K562 (cell line): ENCODE data around the gene SLC39A5. TPM values are rescaled to one million over a fixed set of nuclear protein-coding genes. Genes with fewer than 3 reads are reported as not detected.

ENCODE experiments used
- ARNT ChIP-seq, 2 experiments: fragments of 450-650 bp; IDR thresholded peaks; 2 replicates each; pipeline ENCODE4 v1.6.1; 2016; ENCODE audit warnings: mild to moderate bottlenecking in 1 of 2
- ATF7 ChIP-seq: fragments of 450-650 bp; IDR thresholded peaks from 2 replicates; pipeline ENCODE4 v1.7.1; 2014; ENCODE audit warnings: mild to moderate bottlenecking, moderate library complexity
- BDP1 ChIP-seq: IDR thresholded peaks from 3 replicates; pipeline ENCODE4 v1.6.1; 2011; ENCODE audit not compliant: insufficient read length, insufficient read depth
- CEBPZ ChIP-seq: fragments of 150-350 bp; IDR thresholded peaks from 2 replicates; pipeline ENCODE4 v1.6.1; 2014; ENCODE audit warnings: low read depth, mild to moderate bottlenecking, low read length, borderline replicate concordance
- CTBP1 ChIP-seq: fragments of 450-650 bp; IDR thresholded peaks from 2 replicates; pipeline ENCODE4 v1.6.1; 2016; ENCODE audit warnings: borderline replicate concordance
- FUS ChIP-seq: fragments of 200-400 bp; formaldehyde crosslinking; optimal IDR thresholded peaks from 2 replicates; pipeline ENCODE3; 2017; ENCODE audit warnings: low read depth, low read length
- HCFC1 ChIP-seq: IDR thresholded peaks from 2 replicates; pipeline ENCODE4 v1.6.1; 2012; ENCODE audit warnings: low read depth, low read length, improper control_type of control experiment
- HDAC2 ChIP-seq: fragments of 450-650 bp; IDR thresholded peaks from 2 replicates; pipeline ENCODE4 v1.6.1; 2016; ENCODE audit warnings: mild to moderate bottlenecking
- HES1 ChIP-seq: fragments of 450-650 bp; IDR thresholded peaks from 2 replicates; pipeline ENCODE4 v1.6.1; 2016; ENCODE audit warnings: low read depth, mild to moderate bottlenecking, moderate library complexity
- MCM7 ChIP-seq, 2 experiments: fragments of 450-650 bp; IDR thresholded peaks; 2 replicates each; pipeline ENCODE4 v1.6.1; 2016 to 2018
- MEIS2 ChIP-seq: fragments of 450-650 bp; IDR thresholded peaks from 2 replicates; pipeline ENCODE4 v1.6.1; 2014; ENCODE audit warnings: mild to moderate bottlenecking; ENCODE audit not compliant: partially characterized antibody
- NBN ChIP-seq: fragments of 450-650 bp; IDR thresholded peaks from 2 replicates; pipeline ENCODE4 v1.6.1; 2016; ENCODE audit warnings: low read depth, mild to moderate bottlenecking
- NFYB ChIP-seq: IDR thresholded peaks from 2 replicates; pipeline ENCODE4 v1.6.1; 2011; ENCODE audit warnings: mild to moderate bottlenecking, moderate library complexity; ENCODE audit not compliant: insufficient read length; ENCODE audit errors: extremely low read depth
- PHF8 ChIP-seq: fragments of 200-600 bp; sonication (generic); IDR thresholded peaks from 2 replicates; pipeline ENCODE4 v1.6.1; 2012; ENCODE audit warnings: mixed run types, mild to moderate bottlenecking, inconsistent platforms, low read length, moderate library complexity, borderline replicate concordance
- POLR2AphosphoS5 ChIP-seq: IDR thresholded peaks from 2 replicates; pipeline ENCODE4 v1.6.1; 2011; ENCODE audit warnings: mild to moderate bottlenecking, low read depth, low read length, moderate library complexity; ENCODE audit not compliant: control insufficient read depth, insufficient read depth
- SNIP1 ChIP-seq: fragments of 450-650 bp; IDR thresholded peaks from 2 replicates; pipeline ENCODE4 v1.7.1; 2017; ENCODE audit warnings: low read depth, mild to moderate bottlenecking
- ZBTB33 ChIP-seq: sonication (generic); formaldehyde crosslinking; IDR thresholded peaks from 2 replicates; pipeline ENCODE4 v1.8.1; 2023; ENCODE audit warnings: mild to moderate bottlenecking, missing genetic modification reagents
- ZBTB5 ChIP-seq: fragments of 450-650 bp; IDR thresholded peaks from 2 replicates; pipeline ENCODE4 v1.6.1; 2017; ENCODE audit warnings: antibody characterized with exemption
- ZBTB9 ChIP-seq: fragments of 450-650 bp; formaldehyde crosslinking; IDR thresholded peaks from 2 replicates; pipeline ENCODE4 v1.4.0; 2020; ENCODE audit warnings: mild to moderate bottlenecking, moderate library complexity
- polyA plus RNA-seq, 8 experiments: library from polyadenylated mRNA; depleted of rRNA in 4 of 8; stranded (reverse) in 5 of 8; unstranded in 3 of 8; fragments of >200 nt; fragmentation: Nextera tagmentation in 2 of 8; fragmentation: Illumina TruSeq in 1 of 8; extraction: Ambion mirVana in 2 of 8; extraction: Trizol in 1 of 8; gene quantifications; 2 replicates each; pipeline versions ENCODE4 v1.2.1 to v1.2.3, GENCODE V29; 2011 to 2014; ENCODE audit warnings: inconsistent platforms in 1 of 8, missing spikeins in 1 of 8
- total RNA-seq, 7 experiments: library from RNA; depleted of rRNA in 6 of 7; stranded (reverse); fragments of >200 nt in 6 of 7; fragmentation: Illumina TruSeq in 2 of 7; extraction: Trizol in 2 of 7; gene quantifications; 2 replicates each; pipeline versions ENCODE4 v1.2.1 to v1.2.3, GENCODE V29; 2011 to 2021; ENCODE audit warnings: low replicate concordance in 1 of 7

SLC39A5 gene
- total and polyA plus RNA-seq, 9 of the 15 experiments (the other 6 are each of a cell fraction or from before 2014, with no cell fraction given), result 0.08 to 0.10 TPM; not detected in 7

DNA sequence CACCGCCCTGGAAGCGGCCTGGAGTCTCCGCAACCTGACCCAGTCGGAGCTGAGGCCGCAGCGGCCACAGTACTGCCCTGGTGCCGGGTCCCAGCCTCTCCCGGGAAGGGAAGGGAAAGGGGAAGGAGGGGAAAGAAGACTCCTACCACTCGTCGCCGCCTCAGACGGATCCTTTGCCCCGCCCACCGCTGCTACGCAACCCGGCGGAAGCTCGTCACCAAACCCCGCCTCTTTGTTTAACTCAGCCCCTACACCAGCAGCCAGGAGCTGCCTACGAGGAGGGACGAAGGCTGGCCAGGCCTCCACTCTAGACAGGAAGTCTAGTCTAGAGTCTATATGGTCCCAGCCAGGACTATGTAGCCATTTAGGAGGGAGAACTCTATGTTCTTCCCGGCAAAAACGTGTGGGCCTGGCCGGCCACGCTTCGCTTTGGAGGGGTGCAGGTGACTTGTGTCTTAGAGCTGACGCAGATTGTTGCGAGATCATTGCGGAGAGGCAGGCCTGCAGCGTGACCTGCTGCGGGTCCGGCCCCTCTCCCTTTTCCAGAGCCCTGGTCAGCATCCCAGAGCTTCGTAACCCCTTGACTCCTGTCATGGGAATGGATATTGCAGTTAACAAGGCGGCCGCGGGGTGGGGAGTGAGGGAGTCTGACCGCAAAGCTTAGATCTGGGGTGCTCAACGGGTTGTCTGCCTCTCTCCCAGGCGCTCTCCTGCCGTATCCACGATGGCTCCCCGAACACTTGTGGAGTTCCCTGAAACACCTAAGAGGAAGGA is 7.9 kb upstream of the SLC39A5 start, which contains the start of gene RNF41 (continued):
- no peak for TF ChIP-seq ZBTB5
- TF ChIP-seq MEIS2, result peak; percentile 47
- no peak for TF ChIP-seq MCM7 (IDR thresholded peaks at IDR 0.05)
- TF ChIP-seq BDP1, result no peak
- TF ChIP-seq PHF8, result peak; percentile 89
- peak; percentile 71 for TF ChIP-seq SNIP1
- TF ChIP-seq FUS, result no peak
- no peak for TF ChIP-seq NFYB
- no peak for TF ChIP-seq ZBTB9 (CRISPR knock-in tag)
- TF ChIP-seq POLR2AphosphoS5, result peak; percentile 90
- TF ChIP-seq CTBP1, result no peak
- peak; percentile 35; the same call in 1 of the 2 replicates for TF ChIP-seq HDAC2
- peak; percentile 28; the same call in 1 of the 2 replicates for TF ChIP-seq ATF7
- no peak; a peak in 1 of 4 replicates for TF ChIP-seq ARNT (IDR thresholded peaks at IDR 0.05)
- no peak for TF ChIP-seq CEBPZ
- TF ChIP-seq HCFC1, result peak; percentile 64
- TF ChIP-seq HES1, result 0 out of 2 replicates have a peak, but pooled peaks have one; percentile 9
- TF ChIP-seq ZBTB33, result peak; percentile 70; the same call in 1 of the 2 replicates
- peak; percentile 31; the same call in 1 of the 2 replicates for TF ChIP-seq NBN
